ENCODE results near the gene TAGAP. TPM values are rescaled to one million over a fixed set of nuclear protein-coding genes. Genes with fewer than 3 reads are reported as not detected.

The TAGAP gene
- polyA plus RNA-seq, 1 donor (not counting 4 experiments of a cell fraction or from before 2014, with no cell fraction given) = 0.08 TPM

GRCh38 chr6:159037756-159038290 is 7.0 kb downstream of the TAGAP start:
- Histone ChIP-seq H3K9me3 (ENCODE audit: control insufficient read depth, low read depth, low read length) (no peaks in the 10 kb centered on the region), H3K4me2 (ENCODE audit: control insufficient read depth, extremely low read depth, insufficient read depth, low read depth, low read length) (no peak overlapping the region), H4K20me1 (ENCODE audit: control insufficient read depth, extremely low read depth, insufficient read depth, low read length) (no peaks in the 10 kb centered on the region), H3K4me3 (ENCODE audit: control insufficient read depth in 2 of 3, extremely low read depth in 1 of 3, insufficient read depth in 2 of 3, low read depth in 1 of 3, low read length in 3 of 3) (no peak overlapping the region), H3K27ac (ENCODE audit: control insufficient read depth, insufficient read depth, low read length) (peak overlapping the region; percentile 94), H3K9ac (ENCODE audit: control insufficient read depth, extremely low read depth, insufficient read depth, low read length) (no peak overlapping the region), H2AFZ (ENCODE audit: control insufficient read depth, low read length) (peak overlapping the region; percentile 1), H3K9me1 (ENCODE audit: control insufficient read depth, extremely low read depth, insufficient read depth, low read length) (no peaks in the 10 kb centered on the region), H3K27me3 (ENCODE audit: control insufficient read depth, extremely low read depth, insufficient read depth, low read length) (no peaks in the 10 kb centered on the region), H3K4me1 (ENCODE audit: control insufficient read depth, extremely low read depth, insufficient read depth, low read length) (peaks cover 32% of the 10 kb centered on the region), H3K79me2 (ENCODE audit: control insufficient read depth, insufficient read depth, low read length) (no peaks in the 10 kb centered on the region), H3K36me3 (ENCODE audit: control insufficient read depth in 2 of 2, extremely low read depth in 1 of 2, insufficient read depth in 2 of 2, low read length in 2 of 2) (no peaks in the 10 kb centered on the region)
- dilution Hi-C loops (cut with MboI; ENCODE audit: extremely low pct_ligation_motif_present, low sequenced_read_pairs) = no loop called here
- DNase-seq (ENCODE audit: low read depth, low spot score) = no peak
- FAIRE-seq = peak; percentile 58
- no peak for TF ChIP-seq EZH2 (IDR thresholded peaks at IDR 0.05; ENCODE audit: low read length)
- TF ChIP-seq CTCF (optimal IDR thresholded peaks at IDR 0.05 in 1 of 3, IDR thresholded peaks at IDR 0.05 in 1 of 3, conservative IDR thresholded peaks at IDR 0.05 in 1 of 3; ENCODE audit: extremely low read depth in 1 of 3, insufficient read depth in 2 of 3, low read length in 3 of 3) = no peak

- no peak overlapping the region for H3K9ac ChIP-seq (ENCODE audit: control insufficient read depth, extremely low read depth, insufficient read depth, low read length)
- H3K9me1 ChIP-seq (ENCODE audit: control insufficient read depth, extremely low read depth, insufficient read depth, low read length) = no peaks in the 10 kb centered on the region
- no peaks in the 10 kb centered on the region for H3K79me2 ChIP-seq (ENCODE audit: control insufficient read depth, insufficient read depth, low read length)
- FAIRE-seq = no peak
- no peak overlapping the region for H3K4me2 ChIP-seq (ENCODE audit: control insufficient read depth, extremely low read depth, insufficient read depth, low read depth, low read length)
- no peak overlapping the region for H2AFZ ChIP-seq (ENCODE audit: control insufficient read depth, low read length)
- H3K4me3 ChIP-seq (ENCODE audit: control insufficient read depth in 2 of 3, extremely low read depth in 1 of 3, insufficient read depth in 2 of 3, low read depth in 1 of 3, low read length in 3 of 3) = no peak overlapping the region
- H4K20me1 ChIP-seq (ENCODE audit: control insufficient read depth, extremely low read depth, insufficient read depth, low read length) = no peaks in the 10 kb centered on the region
- H3K9me3 ChIP-seq (ENCODE audit: control insufficient read depth, low read depth, low read length) = no peaks in the 10 kb centered on the region
- TF ChIP-seq EZH2 (IDR thresholded peaks at IDR 0.05; ENCODE audit: low read length) (no peak), CTCF (optimal IDR thresholded peaks at IDR 0.05 in 1 of 3, IDR thresholded peaks at IDR 0.05 in 1 of 3, conservative IDR thresholded peaks at IDR 0.05 in 1 of 3; ENCODE audit: extremely low read depth in 1 of 3, insufficient read depth in 2 of 3, low read length in 3 of 3) (no peak)
- no peaks in the 10 kb centered on the region for H3K27me3 ChIP-seq (ENCODE audit: control insufficient read depth, extremely low read depth, insufficient read depth, low read length)
- H3K27ac ChIP-seq (ENCODE audit: control insufficient read depth, insufficient read depth, low read length) = no peak overlapping the region
- dilution Hi-C loops (cut with MboI; ENCODE audit: extremely low pct_ligation_motif_present, low sequenced_read_pairs) = no loop called here
- H3K4me1 ChIP-seq (ENCODE audit: control insufficient read depth, extremely low read depth, insufficient read depth, low read length) = peaks cover 32% of the 10 kb centered on the region
- no peaks in the 10 kb centered on the region for H3K36me3 ChIP-seq (ENCODE audit: control insufficient read depth in 2 of 2, extremely low read depth in 1 of 2, insufficient read depth in 2 of 2, low read length in 2 of 2)
- DNase-seq (ENCODE audit: low read depth, low spot score) = no peak
Measured at GRCh38 chr6:159036673-159037072, 8.1 kb downstream of the TAGAP start.

Measured in keratinocyte (primary cell).